ENCODE results near the gene TMEM147.

TMEM147 gene

DNA sequence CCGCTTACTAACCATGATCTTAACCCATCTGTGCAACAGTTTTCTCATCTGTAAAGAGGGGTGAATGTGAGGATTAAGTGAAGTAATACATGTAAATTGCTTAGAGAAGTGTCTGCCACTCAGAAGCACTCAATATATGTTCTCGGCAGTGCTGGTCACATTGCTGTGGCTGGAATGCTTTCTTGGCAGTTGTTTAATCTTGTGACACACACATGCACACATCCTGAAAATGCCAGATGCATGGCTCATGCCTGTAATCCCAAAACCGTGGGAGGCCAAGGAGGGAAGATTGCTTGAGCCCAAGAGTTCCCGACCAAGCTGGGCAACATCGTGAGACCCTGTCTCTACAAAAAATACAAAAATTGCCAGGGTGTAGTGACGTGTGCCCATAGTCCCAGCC lies 27.1 kb upstream of the TMEM147 start:
- peaks cover 11% of the 10 kb centered on the region for H3K4me1 ChIP-seq (ENCODE audit: control insufficient read depth, insufficient read depth, low read length)
- peaks cover 9% of the 10 kb centered on the region for H3K27me3 ChIP-seq (ENCODE audit: control insufficient read depth, insufficient read depth, low read length, poor library complexity, severe bottlenecking)
- no peaks in the 10 kb centered on the region for H3K9me3 ChIP-seq (ENCODE audit: control insufficient read depth, low read length)
- 88% methylated on average over 5 to 6 of the region's 6 CpGs for WGBS, 2 experiments
- no peak overlapping the region for H3K27ac ChIP-seq (ENCODE audit: insufficient read depth, low read depth, low read length, poor library complexity, severe bottlenecking)
- no peaks in the 10 kb centered on the region for H3K36me3 ChIP-seq (ENCODE audit: control insufficient read depth, insufficient read depth, low read length)
- H3K4me3 ChIP-seq (ENCODE audit: insufficient read depth, low read depth, low read length) = no peak overlapping the region

DNA sequence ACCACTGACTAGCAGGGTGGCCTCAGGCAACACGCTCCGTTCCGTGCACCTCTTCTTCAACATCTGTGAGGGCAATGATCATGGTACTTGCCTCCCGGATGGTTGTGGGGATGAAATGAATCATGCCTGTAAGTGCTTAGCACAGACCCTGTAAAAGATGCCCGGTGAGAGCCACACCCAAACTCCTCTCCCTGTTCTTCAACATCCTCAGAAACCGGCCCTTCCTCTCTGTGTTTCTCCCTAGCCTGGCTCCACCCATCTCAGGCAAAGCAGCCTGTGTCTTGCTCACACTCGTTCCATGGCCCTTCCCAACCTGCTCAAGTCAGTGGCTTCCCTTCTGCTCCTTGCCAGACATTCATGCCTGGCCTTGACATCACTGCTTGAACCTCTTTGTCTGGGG lies 26.1 kb upstream of the TMEM147 start:
- no peak overlapping the region for H3K27ac ChIP-seq (ENCODE audit: insufficient read depth, low read depth, low read length, poor library complexity, severe bottlenecking)
- peaks cover 4% of the 10 kb centered on the region for H3K27me3 ChIP-seq (ENCODE audit: control insufficient read depth, insufficient read depth, low read length, poor library complexity, severe bottlenecking)
- H3K36me3 ChIP-seq (ENCODE audit: control insufficient read depth, insufficient read depth, low read length) = no peaks in the 10 kb centered on the region
- 76 to 79% methylated on average over 7 of the region's 7 CpGs for WGBS, 2 experiments
- H3K4me1 ChIP-seq (ENCODE audit: control insufficient read depth, insufficient read depth, low read length) = peaks cover 6% of the 10 kb centered on the region
- H3K4me3 ChIP-seq (ENCODE audit: insufficient read depth, low read depth, low read length) = no peak overlapping the region
- no peaks in the 10 kb centered on the region for H3K9me3 ChIP-seq (ENCODE audit: control insufficient read depth, low read length)

DNA sequence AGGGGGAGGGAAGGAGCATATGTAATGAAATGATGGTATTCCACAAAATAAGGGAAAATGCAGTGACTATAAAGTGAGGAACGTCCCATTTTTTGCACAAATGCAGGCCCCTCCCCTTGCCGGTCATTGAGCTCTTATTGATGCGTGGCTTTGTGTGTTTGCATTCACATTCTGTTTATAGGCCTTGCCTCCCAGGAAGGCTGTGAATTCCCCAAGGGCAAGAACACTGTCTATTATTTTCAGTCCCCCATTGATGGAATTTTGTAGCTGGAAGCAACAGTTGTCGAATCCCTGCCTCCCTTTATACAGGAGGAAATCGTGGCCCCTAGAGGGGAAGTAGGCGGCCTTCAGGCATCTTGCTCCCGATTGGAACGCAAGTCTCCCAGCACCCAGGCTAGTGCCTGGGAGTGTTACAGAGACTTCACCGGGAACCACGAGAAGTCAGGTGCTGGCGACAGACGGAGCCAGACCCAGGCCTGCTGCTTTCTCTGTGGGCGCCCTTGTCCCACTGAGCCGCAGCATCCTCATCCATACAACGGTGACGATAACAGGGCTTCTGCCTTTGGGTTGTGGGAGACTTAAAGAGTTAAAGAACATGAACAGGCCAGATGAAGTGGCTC lies 24.2 kb upstream of the TMEM147 start:
- Histone ChIP-seq H3K27ac (ENCODE audit: insufficient read depth, low read depth, low read length, poor library complexity, severe bottlenecking) (no peak overlapping the region), H3K9me3 (ENCODE audit: control insufficient read depth, low read length) (no peaks in the 10 kb centered on the region), H3K27me3 (ENCODE audit: control insufficient read depth, insufficient read depth, low read length, poor library complexity, severe bottlenecking) (no peaks in the 10 kb centered on the region), H3K4me3 (ENCODE audit: insufficient read depth, low read depth, low read length) (no peak overlapping the region), H3K4me1 (ENCODE audit: control insufficient read depth, insufficient read depth, low read length) (peaks cover 13% of the 10 kb centered on the region), H3K36me3 (ENCODE audit: control insufficient read depth, insufficient read depth, low read length) (no peaks in the 10 kb centered on the region)
- 68 to 72% methylated on average over 16 of the region's 16 CpGs for WGBS, 2 experiments

DNA sequence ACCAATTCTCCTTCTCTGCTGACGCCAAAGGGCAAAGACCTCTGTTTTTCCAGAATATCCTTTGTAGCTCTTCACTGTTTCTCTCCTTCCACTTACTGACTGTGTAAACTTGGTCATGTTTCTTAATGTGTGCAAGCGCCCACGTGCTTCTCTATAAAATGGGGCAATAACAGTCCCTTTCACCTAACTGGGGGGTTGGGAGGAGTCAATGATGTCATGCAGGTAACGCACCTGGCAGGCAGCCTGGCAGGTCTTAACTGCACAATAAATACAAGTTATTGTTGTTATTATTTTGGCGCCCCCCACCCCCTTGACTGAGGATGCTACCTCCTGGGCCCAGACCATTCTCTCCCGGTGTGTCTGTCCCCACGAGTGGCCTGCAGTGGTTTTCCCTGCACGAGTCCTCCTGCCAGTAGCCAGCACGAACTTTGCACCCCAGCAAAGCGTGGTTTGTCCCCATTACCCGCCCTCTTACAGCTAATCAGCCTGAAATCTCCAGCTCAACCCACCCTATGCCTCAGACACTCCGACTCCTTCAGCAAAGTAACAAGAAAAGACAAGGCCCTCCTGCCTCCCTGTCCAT lies 22.6 kb upstream of the TMEM147 start:
- Histone ChIP-seq H3K4me1 (ENCODE audit: control insufficient read depth, insufficient read depth, low read length) (peaks cover 13% of the 10 kb centered on the region), H3K4me3 (ENCODE audit: insufficient read depth, low read depth, low read length) (no peak overlapping the region), H3K27me3 (ENCODE audit: control insufficient read depth, insufficient read depth, low read length, poor library complexity, severe bottlenecking) (no peaks in the 10 kb centered on the region), H3K36me3 (ENCODE audit: control insufficient read depth, insufficient read depth, low read length) (no peaks in the 10 kb centered on the region), H3K27ac (ENCODE audit: insufficient read depth, low read depth, low read length, poor library complexity, severe bottlenecking) (no peak overlapping the region), H3K9me3 (ENCODE audit: control insufficient read depth, low read length) (no peaks in the 10 kb centered on the region)
- WGBS, 2 experiments = 89 to 90% methylated on average over 12 of the region's 12 CpGs

DNA sequence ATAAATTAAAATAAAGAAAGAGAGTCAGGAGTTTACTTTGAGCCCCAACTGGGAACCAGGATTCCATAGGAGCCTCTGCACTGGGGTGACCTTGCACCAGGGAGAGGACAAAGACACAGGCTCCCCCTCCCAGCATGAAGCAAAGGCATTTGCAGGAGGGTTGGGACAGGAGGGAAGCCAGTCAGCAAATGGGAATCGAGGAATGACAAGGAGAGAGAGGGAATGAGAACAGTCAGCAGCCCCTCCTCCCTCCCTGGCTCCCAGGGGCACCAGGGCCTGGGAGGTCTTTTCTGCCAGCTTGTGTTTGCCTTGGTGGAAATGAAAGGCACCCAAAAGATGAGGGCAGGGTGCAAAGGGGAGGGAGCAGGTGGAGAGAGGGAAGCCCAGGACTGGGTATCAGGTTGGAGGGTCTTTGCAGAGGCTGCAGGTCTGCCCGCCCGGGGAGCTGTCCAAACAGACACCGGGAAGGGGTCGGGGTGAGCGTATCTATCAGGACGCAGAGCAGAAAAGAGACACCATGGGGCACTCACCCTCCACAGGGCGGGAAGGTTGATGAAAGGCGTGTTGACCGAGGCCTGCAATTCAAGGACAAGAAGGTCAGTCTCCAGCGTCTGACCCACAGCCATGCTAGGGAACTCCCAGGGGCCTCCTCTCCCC lies 21.1 kb upstream of the TMEM147 start:
- Histone ChIP-seq H3K9me3 (ENCODE audit: control insufficient read depth, low read length) (no peaks in the 10 kb centered on the region), H3K36me3 (ENCODE audit: control insufficient read depth, insufficient read depth, low read length) (no peaks in the 10 kb centered on the region), H3K27me3 (ENCODE audit: control insufficient read depth, insufficient read depth, low read length, poor library complexity, severe bottlenecking) (no peaks in the 10 kb centered on the region), H3K4me3 (ENCODE audit: insufficient read depth, low read depth, low read length) (no peak overlapping the region), H3K27ac (ENCODE audit: insufficient read depth, low read depth, low read length, poor library complexity, severe bottlenecking) (no peak overlapping the region), H3K4me1 (ENCODE audit: control insufficient read depth, insufficient read depth, low read length) (peaks cover 13% of the 10 kb centered on the region)
- WGBS, 2 experiments = 10 to 13% methylated on average over 11 of the region's 11 CpGs

DNA sequence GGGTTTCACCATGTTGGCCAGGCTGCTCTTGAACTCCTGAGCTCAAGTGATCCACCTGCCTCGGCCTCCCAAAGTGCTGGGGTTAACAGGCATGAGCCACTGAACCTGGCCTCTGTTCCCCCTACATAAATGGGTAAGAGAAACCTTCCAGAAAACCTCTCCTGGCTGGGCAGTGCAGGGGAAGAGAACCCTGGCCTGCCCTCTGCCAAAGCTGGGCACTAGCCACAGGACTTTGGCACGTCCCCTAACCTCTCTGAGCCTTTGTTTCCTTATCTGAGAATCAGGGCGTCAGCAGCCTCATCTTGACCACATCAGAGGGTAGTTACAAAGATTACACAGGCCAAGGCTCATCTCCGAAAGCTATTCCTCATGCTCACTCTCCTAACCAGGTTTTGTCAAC lies 19.6 kb upstream of the TMEM147 start:
- no peak overlapping the region for H3K27ac ChIP-seq (ENCODE audit: insufficient read depth, low read depth, low read length, poor library complexity, severe bottlenecking)
- H3K36me3 ChIP-seq (ENCODE audit: control insufficient read depth, insufficient read depth, low read length) = no peaks in the 10 kb centered on the region
- H3K27me3 ChIP-seq (ENCODE audit: control insufficient read depth, insufficient read depth, low read length, poor library complexity, severe bottlenecking) = no peaks in the 10 kb centered on the region
- no peaks in the 10 kb centered on the region for H3K9me3 ChIP-seq (ENCODE audit: control insufficient read depth, low read length)
- WGBS, 2 experiments = 94 to 95% methylated on average over 4 of the region's 4 CpGs
- H3K4me3 ChIP-seq (ENCODE audit: insufficient read depth, low read depth, low read length) = no peak overlapping the region
- peaks cover 13% of the 10 kb centered on the region for H3K4me1 ChIP-seq (ENCODE audit: control insufficient read depth, insufficient read depth, low read length)

DNA sequence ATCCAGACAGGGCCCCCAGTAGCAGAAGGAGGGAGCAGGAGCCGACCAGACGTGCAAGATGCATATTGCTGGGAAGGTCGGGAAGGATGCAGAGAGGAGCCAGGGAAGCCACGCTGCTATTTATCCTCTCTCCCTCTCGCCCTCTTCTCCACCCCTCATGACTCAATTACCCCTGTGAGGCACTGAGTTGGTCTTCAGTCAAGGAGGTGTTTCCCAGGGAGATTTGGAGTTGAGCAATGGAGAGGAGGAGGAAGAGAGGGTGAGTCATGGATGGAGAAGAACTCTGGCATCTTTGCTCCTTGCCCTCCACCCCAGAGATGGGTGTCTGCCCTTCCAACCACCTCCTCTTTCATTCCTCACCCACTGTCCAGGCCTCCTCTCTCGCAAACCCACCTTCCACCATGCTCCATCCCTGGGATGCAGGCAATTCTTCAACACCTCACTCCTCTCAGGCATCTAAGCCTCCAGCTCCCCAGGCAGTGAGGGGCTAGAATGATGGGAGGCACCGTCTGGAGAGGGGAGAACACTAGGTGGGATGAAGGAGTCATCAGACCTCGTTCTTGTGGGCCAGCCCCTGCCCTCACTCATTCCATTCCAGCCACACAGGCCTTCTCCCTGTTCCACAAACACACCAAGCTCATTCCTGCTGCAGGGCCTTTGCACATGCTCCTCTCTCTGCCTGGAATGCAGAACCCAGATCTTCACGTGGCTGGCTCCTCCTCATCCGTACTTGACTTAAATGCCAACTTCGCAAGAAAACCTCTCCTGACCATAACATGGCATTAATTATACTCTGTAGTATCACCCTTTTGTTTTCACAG lies 17.0 kb upstream of the TMEM147 start, which contains the start of gene SBSN:
TSS of gene SBSN (minus strand) at position 94 of the 821 bp plus-strand sequence. CDS start at position 64, 30 bp downstream.
- H3K27ac ChIP-seq (ENCODE audit: insufficient read depth, low read depth, low read length, poor library complexity, severe bottlenecking) = no peak within 1 kb of the TSS
- H3K27me3 ChIP-seq (ENCODE audit: control insufficient read depth, insufficient read depth, low read length, poor library complexity, severe bottlenecking) = no peaks in the 10 kb centered on the region
- peaks cover 18% of the 10 kb centered on the region for H3K4me1 ChIP-seq (ENCODE audit: control insufficient read depth, insufficient read depth, low read length)
- H3K9me3 ChIP-seq (ENCODE audit: control insufficient read depth, low read length) = no peaks in the 10 kb centered on the region
- 88% methylated on average over 11 of the region's 11 CpGs for WGBS, 2 experiments
- no peaks in the 10 kb centered on the region for H3K36me3 ChIP-seq (ENCODE audit: control insufficient read depth, insufficient read depth, low read length)
- H3K4me3 ChIP-seq (ENCODE audit: insufficient read depth, low read depth, low read length) = no peak within 1 kb of the TSS

DNA sequence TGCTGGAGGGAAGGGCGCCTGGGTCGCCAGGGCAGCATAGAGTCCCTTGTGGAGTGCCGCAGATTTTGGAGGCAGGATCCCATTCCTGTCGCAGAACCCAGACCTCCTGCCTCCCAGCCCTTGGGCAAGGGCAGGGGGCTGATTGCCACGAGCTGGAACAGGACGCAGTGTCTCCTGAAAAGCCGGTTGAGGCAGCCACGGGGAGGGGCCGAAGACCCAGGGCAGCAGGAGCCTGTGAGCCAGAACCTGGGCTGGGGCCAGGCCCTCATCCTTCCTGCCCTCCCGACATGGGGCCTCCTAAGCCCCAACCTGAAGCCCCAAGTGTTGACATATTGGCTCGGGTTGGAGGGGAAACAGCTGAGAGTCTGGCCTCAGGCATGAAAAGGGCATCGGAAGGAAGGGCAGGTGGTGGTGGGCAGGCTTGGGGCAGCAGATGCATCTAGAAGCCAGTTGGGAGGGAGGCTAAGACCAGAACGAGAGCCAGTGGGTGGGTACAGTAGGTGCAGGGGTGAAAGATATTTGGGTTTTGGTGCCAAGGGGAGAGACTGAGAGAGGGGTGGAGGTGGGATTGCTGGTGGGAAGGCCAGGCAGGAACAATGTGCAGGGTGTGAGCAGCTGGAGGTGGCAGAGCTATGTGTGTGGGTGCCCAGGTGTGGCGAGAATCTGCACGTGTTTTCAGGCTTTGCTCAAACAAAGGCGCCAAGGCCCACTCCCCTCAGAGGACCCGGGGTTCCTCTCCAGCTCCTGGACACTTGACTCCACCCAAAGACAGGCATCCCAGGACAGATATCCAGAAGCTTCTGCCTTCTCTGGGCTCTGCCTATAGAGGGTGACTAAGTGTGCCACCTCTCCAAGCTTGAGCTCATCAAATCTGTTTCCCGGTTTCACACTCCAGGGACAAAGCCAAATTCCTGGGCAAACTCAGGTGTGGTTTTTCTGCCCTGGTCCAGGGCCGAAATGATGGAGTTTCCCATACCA lies 15.9 kb upstream of the TMEM147 start:
- Histone ChIP-seq H3K9me3 (ENCODE audit: control insufficient read depth, low read length) (no peaks in the 10 kb centered on the region), H3K4me3 (ENCODE audit: insufficient read depth, low read depth, low read length) (no peak overlapping the region), H3K27me3 (ENCODE audit: control insufficient read depth, insufficient read depth, low read length, poor library complexity, severe bottlenecking) (no peaks in the 10 kb centered on the region), H3K4me1 (ENCODE audit: control insufficient read depth, insufficient read depth, low read length) (peaks cover 12% of the 10 kb centered on the region), H3K27ac (ENCODE audit: insufficient read depth, low read depth, low read length, poor library complexity, severe bottlenecking) (no peak overlapping the region), H3K36me3 (ENCODE audit: control insufficient read depth, insufficient read depth, low read length) (no peaks in the 10 kb centered on the region)
- WGBS, 2 experiments = 84 to 86% methylated on average over 19 of the region's 19 CpGs

DNA sequence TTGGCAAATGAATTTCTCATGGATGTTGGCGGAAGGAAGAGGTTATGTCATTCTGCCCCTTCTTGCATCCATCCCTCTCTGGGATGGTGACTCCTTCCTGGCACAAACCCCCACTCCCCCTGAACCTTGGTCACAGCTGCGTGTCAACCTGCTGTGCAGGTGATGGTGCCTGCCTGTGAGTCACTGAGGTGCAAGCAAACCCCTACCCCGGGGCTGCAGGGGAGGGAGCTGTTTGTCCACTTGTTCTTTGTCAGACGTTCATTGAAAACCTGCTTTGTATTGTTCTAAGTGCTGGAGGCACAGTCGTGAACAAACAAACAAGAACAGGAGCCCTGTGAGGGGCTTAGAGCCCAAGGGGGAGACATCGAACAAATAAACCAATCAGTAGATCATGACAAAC lies 14.1 kb upstream of the TMEM147 start:
- Histone ChIP-seq H3K9me3 (ENCODE audit: control insufficient read depth, low read length) (no peaks in the 10 kb centered on the region), H3K36me3 (ENCODE audit: control insufficient read depth, insufficient read depth, low read length) (no peaks in the 10 kb centered on the region), H3K4me1 (ENCODE audit: control insufficient read depth, insufficient read depth, low read length) (peaks cover 5% of the 10 kb centered on the region), H3K4me3 (ENCODE audit: insufficient read depth, low read depth, low read length) (no peak overlapping the region), H3K27me3 (ENCODE audit: control insufficient read depth, insufficient read depth, low read length, poor library complexity, severe bottlenecking) (no peaks in the 10 kb centered on the region), H3K27ac (ENCODE audit: insufficient read depth, low read depth, low read length, poor library complexity, severe bottlenecking) (no peak overlapping the region)
- 40 to 51% methylated on average over 6 of the region's 6 CpGs for WGBS, 2 experiments

All from ectodermal cell (in vitro differentiated cells).